CD14-positive monocyte (primary cell): ENCODE results near the gene CHST7. TPM values are rescaled to one million over a fixed set of nuclear protein-coding genes. Genes with fewer than 3 reads are reported as not detected.
A peak's percentile ranks its signal among the peaks of the same experiment; 100 is the strongest.

ENCODE experiments used
- DNase-seq, 3 donors: peaks; one replicate each; pipeline ENCODE4 v3.0.0-alpha.2; 2011 to 2022
- H2AFZ ChIP-seq: 2 replicates; pipeline ENCODE4 v1.6.0; 2012; ENCODE audit warnings: mild to moderate bottlenecking, low read depth, low read length, inconsistent platforms; ENCODE audit not compliant: insufficient read depth, poor library complexity, severe bottlenecking
- H3K27ac ChIP-seq, 2 donors: 1 replicate in 1 of 2; 2 replicates in 1 of 2; pipeline ENCODE4 v1.5.1; 2012 to 2013; ENCODE audit warnings: low read length in 2 of 2, control low read depth in 1 of 2, inconsistent platforms in 1 of 2, low read depth in 1 of 2, mild to moderate bottlenecking in 1 of 2
- H3K27me3 ChIP-seq, 2 donors: one replicate each; pipeline versions ENCODE4 v1.6.0 to v1.6.1; 2011 to 2013; ENCODE audit warnings: low read length in 2 of 2; ENCODE audit not compliant: control insufficient read depth in 2 of 2, insufficient read depth in 2 of 2
- H3K36me3 ChIP-seq, 2 donors: replicated peaks in 1 of 2; 1 replicate in 1 of 2; 2 replicates in 1 of 2; pipeline versions ENCODE4 v1.5.1 to v1.6.1; 2012 to 2013; ENCODE audit warnings: low read length in 2 of 2, control low read depth in 1 of 2, inconsistent platforms in 1 of 2, mild to moderate bottlenecking in 1 of 2; ENCODE audit not compliant: insufficient read depth in 2 of 2, control insufficient read depth in 1 of 2
- H3K4me1 ChIP-seq, 2 donors: 1 replicate in 1 of 2; 2 replicates in 1 of 2; pipeline versions ENCODE4 v1.5.1 to v1.6.1; 2012 to 2013; ENCODE audit warnings: low read length in 2 of 2, control low read depth in 1 of 2, inconsistent platforms in 1 of 2, mild to moderate bottlenecking in 1 of 2, moderate library complexity in 1 of 2; ENCODE audit not compliant: insufficient read depth in 2 of 2, control insufficient read depth in 1 of 2
- H3K4me2 ChIP-seq: replicated peaks from 2 replicates; pipeline ENCODE3; 2012; ENCODE audit warnings: low read length, moderate library complexity, mild to moderate bottlenecking; ENCODE audit not compliant: poor library complexity, severe bottlenecking; ENCODE audit errors: extremely low read depth
- H3K4me3 ChIP-seq, 3 experiments: fragments of 200-600 bp in 1 of 3; sonication (generic) in 1 of 3; replicated peaks in 1 of 3; 1 replicate in 2 of 3; 2 replicates in 1 of 3; pipeline ENCODE4 v1.5.1; 2011 to 2013; ENCODE audit warnings: low read length in 3 of 3, mild to moderate bottlenecking in 3 of 3, control low read depth in 2 of 3, low read depth in 2 of 3, inconsistent platforms in 1 of 3, moderate library complexity in 1 of 3
- H3K79me2 ChIP-seq: 2 replicates; pipeline ENCODE4 v1.6.0; 2012; ENCODE audit warnings: mild to moderate bottlenecking, control low read depth, inconsistent platforms, low read length, moderate library complexity; ENCODE audit not compliant: insufficient read depth
- H3K9ac ChIP-seq: 2 replicates; pipeline ENCODE4 v1.6.0; 2017; ENCODE audit warnings: low read length, mild to moderate bottlenecking; ENCODE audit not compliant: insufficient read depth, poor library complexity, severe bottlenecking
- H3K9me3 ChIP-seq, 2 donors: replicated peaks in 1 of 2; 1 replicate in 1 of 2; 2 replicates in 1 of 2; pipeline versions ENCODE4 v1.5.1 to v1.6.1; 2012 to 2013; ENCODE audit warnings: low read length in 2 of 2, control low read depth in 1 of 2; ENCODE audit not compliant: control insufficient read depth in 1 of 2, insufficient read depth in 1 of 2
- H4K20me1 ChIP-seq: 2 replicates; pipeline ENCODE4 v1.6.0; 2012; ENCODE audit warnings: mild to moderate bottlenecking, low read length, control low read depth, moderate library complexity; ENCODE audit not compliant: insufficient read depth
- H3K27ac Mint-ChIP-seq, 7 donors: one replicate each; pipeline ENCODE4 v1.8.0; 2020; ENCODE audit warnings: mild to moderate bottlenecking in 7 of 7, mixed read lengths in 7 of 7, moderate library complexity in 6 of 7, inconsistent platforms in 2 of 7
- H3K27me3 Mint-ChIP-seq, 3 donors: one replicate each; pipeline ENCODE4 v1.8.0; 2021 to 2022; ENCODE audit warnings: low read depth in 3 of 3, mild to moderate bottlenecking in 3 of 3, mixed read lengths in 3 of 3, moderate library complexity in 3 of 3, inconsistent platforms in 1 of 3
- H3K36me3 Mint-ChIP-seq, 2 donors: one replicate each; pipeline ENCODE4 v1.8.0; 2020; ENCODE audit warnings: mixed read lengths in 2 of 2, inconsistent platforms in 1 of 2, mild to moderate bottlenecking in 1 of 2
- H3K4me1 Mint-ChIP-seq: one replicate; pipeline ENCODE4 v1.8.0; 2020; ENCODE audit warnings: mild to moderate bottlenecking, mixed read lengths
- H3K4me3 Mint-ChIP-seq, 2 donors: one replicate each; pipeline ENCODE4 v1.8.0; 2020; ENCODE audit warnings: mild to moderate bottlenecking in 2 of 2, mixed read lengths in 2 of 2, moderate library complexity in 1 of 2
- H3K9me3 Mint-ChIP-seq, 7 donors: one replicate each; pipeline ENCODE4 v1.8.0; 2020 to 2022; ENCODE audit warnings: mixed read lengths in 7 of 7, mild to moderate bottlenecking in 6 of 7, moderate library complexity in 6 of 7, inconsistent platforms in 2 of 7
- WGBS: methylation state at CpG from one replicate; pipeline ENCODE4 v1.1.5; 2013; ENCODE audit warnings: missing lambda C conversion rate; ENCODE audit not compliant: insufficient coverage; 5-methylcytosine and 5-hydroxymethylcytosine counted together
- intact Hi-C, 2 donors: fragments of 100-400 bp; cut with micrococcal nuclease; formaldehyde crosslinking; loops; one replicate each; pipeline versions ENCODE4 v1.15.0 to v1.15.1; 2023
- polyA plus RNA-seq, 3 donors: library from polyadenylated mRNA; depleted of rRNA in 1 of 3; unstranded in 2 of 3; stranded (reverse) in 1 of 3; fragments of 300-500 nt in 2 of 3; fragments of >200 nt in 1 of 3; fragmentation: Illumina TruSeq in 2 of 3; gene quantifications; 1 replicate in 2 of 3; 2 replicates in 1 of 3; pipeline ENCODE4 v1.2.3, GENCODE V29; 2012 to 2021
- TF ChIP-seq, protein P1 (sequence below): fragments of 200-600 bp; IDR thresholded peaks from one replicate; pipeline ENCODE4 v1.8.0; 2022; ENCODE audit warnings: antibody characterized with exemption, mild to moderate bottlenecking

Gene CHST7
- polyA plus RNA-seq, 3 donors = 6.6 to 19.2 (median 8.3) TPM

DNA sequence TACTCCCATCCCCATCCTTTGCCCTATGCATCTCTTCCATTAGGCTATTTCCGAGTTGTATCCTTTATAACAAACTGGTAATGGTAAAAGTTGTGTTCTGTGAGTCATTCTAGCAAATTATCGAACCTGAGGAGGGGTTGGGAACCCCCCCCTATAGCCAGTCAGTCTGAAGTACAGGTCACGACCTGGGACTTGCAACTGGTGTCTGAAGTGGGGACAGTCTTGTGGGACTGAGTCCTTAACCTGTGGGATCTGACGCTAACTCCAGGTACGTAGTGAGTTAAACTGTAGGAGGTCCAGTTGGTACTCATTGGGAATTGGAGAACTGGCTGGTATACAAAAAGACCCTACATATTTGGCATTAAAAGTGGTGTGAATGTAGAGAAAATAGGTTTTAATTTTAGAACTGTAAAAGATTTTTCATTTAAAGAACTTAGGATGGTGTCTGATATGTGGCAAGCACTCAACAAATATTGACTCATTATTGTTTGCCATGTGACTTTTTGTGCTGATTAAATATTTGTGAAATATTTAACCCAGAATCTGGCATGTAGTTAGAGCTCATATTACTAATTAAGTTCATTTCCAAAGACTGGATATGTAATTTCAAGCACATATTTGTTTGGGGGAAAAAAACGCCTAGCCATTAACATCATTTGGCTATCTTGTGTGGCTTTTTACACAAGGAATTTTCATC lies 50.7 kb downstream of the CHST7 start:
- Histone ChIP-seq H3K4me3 (no peak overlapping the region), H3K79me2 (no peaks in the 10 kb centered on the region), H3K9ac (no peak overlapping the region), H3K36me3 (no peaks in the 10 kb centered on the region), H3K4me1 (peaks cover 25 to 36% of the 10 kb centered on the region in 2 donors), H3K27me3 (no peaks in the 10 kb centered on the region), H4K20me1 (no peaks in the 10 kb centered on the region), H3K9me3 (peaks cover 0 to under 1% of the 10 kb centered on the region in 2 donors), H2AFZ (no peak overlapping the region), H3K27ac (no peak overlapping the region), H3K4me2 (no peak overlapping the region)
- TF ChIP-seq, protein P1, sequence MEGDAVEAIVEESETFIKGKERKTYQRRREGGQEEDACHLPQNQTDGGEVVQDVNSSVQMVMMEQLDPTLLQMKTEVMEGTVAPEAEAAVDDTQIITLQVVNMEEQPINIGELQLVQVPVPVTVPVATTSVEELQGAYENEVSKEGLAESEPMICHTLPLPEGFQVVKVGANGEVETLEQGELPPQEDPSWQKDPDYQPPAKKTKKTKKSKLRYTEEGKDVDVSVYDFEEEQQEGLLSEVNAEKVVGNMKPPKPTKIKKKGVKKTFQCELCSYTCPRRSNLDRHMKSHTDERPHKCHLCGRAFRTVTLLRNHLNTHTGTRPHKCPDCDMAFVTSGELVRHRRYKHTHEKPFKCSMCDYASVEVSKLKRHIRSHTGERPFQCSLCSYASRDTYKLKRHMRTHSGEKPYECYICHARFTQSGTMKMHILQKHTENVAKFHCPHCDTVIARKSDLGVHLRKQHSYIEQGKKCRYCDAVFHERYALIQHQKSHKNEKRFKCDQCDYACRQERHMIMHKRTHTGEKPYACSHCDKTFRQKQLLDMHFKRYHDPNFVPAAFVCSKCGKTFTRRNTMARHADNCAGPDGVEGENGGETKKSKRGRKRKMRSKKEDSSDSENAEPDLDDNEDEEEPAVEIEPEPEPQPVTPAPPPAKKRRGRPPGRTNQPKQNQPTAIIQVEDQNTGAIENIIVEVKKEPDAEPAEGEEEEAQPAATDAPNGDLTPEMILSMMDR = no peak
- intact Hi-C loops = loop anchor here (10.0 kb wide), 2 partner anchors 49 to 171 kb away; partner anchors contain the start of gene CHST7 (in 1 of the 2)
- Mint-ChIP-seq H3K36me3 (no peaks in the 10 kb centered on the region), H3K9me3 (peaks cover 0 to 18% (median 2%) of the 10 kb centered on the region in 7 donors), H3K4me1 (peaks cover 34% of the 10 kb centered on the region), H3K4me3 (no peak overlapping the region), H3K27me3 (peaks cover 0 to 8% (median 0%) of the 10 kb centered on the region in 3 donors), H3K27ac (peak overlapping the region in 1 of 7 donors; percentile 15)
- WGBS = no CpG with 5 or more reads among the region's 6 CpGs
- DNase-seq = peak in 2 of 3 donors; percentile 19 to 26

DNA sequence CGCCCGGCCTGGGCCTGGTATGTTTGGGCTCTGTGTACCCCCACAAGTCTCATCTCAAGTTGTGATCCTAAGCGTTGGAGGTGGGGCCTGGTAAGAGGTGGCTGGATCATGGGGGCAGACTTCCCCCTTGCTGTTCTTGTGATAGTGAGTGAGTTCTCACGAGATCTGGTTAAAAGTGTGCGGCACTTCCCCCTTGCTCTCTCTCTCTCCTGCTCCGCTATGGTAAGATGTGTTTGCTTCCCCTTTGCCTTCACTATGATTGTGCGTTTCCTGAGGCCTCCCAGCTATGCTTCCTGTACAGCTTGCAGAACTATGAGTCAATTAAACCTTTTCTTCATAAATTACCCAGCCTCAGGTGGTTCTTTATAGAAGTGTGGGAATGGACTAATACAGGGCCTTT lies 53.0 kb downstream of the CHST7 start:
- peak overlapping the region; percentile 94 to 97 for H3K27ac ChIP-seq
- peaks cover 0 to 14% (median 0%) of the 10 kb centered on the region in 7 donors for H3K9me3 Mint-ChIP-seq
- H3K27ac Mint-ChIP-seq = peak overlapping the region; percentile 95 to 99 (median 98)

More for the DNA sequence above, 53.0 kb downstream of the CHST7 start:
- H3K27me3 Mint-ChIP-seq = peaks cover 0 to 8% (median 0%) of the 10 kb centered on the region in 3 donors
- H3K4me3 Mint-ChIP-seq = peak overlapping the region in 1 of 2 donors; percentile 15
- peaks cover 0 to 7% of the 10 kb centered on the region in 2 donors for H3K36me3 Mint-ChIP-seq
- peaks cover 41 to 42% of the 10 kb centered on the region in 2 donors for H3K4me1 ChIP-seq
- H3K79me2 ChIP-seq = no peaks in the 10 kb centered on the region
- no CpG with 5 or more reads among the region's 7 CpGs for WGBS
- intact Hi-C loops = loop anchor here (5.0 to 10.0 kb wide), 3 partner anchors 39 to 168 kb away; partner anchors contain the start of gene CHST7 (in 1 of the 2)
- peaks cover 49% of the 10 kb centered on the region for H3K4me1 Mint-ChIP-seq
- H4K20me1 ChIP-seq = no peaks in the 10 kb centered on the region
- H3K9ac ChIP-seq = peak overlapping the region; percentile 64
- H3K4me2 ChIP-seq = peak overlapping the region; percentile 3
- no peaks in the 10 kb centered on the region for H3K27me3 ChIP-seq
- peak; percentile 87 to 95 (median 90) for DNase-seq
- no peaks in the 10 kb centered on the region for H3K36me3 ChIP-seq
- no peak overlapping the region for H2AFZ ChIP-seq
- TF ChIP-seq, protein P1 = no peak
- H3K9me3 ChIP-seq = no peaks in the 10 kb centered on the region
- no peak overlapping the region for H3K4me3 ChIP-seq
